Osteoblast (primary cell): Measurements from ENCODE around the gene IDH2. TPM values are rescaled to one million over a fixed set of nuclear protein-coding genes. Genes with fewer than 3 reads are reported as not detected.

Source experiments
- DNase-seq: peaks from one replicate; pipeline ENCODE4 v3.0.0; 2011; ENCODE audit warnings: low spot score, mixed read lengths; ENCODE audit not compliant: insufficient read length; ENCODE audit errors: missing footprints
- H2AFZ ChIP-seq: 2 replicates; pipeline ENCODE4 v1.6.0; 2011; ENCODE audit warnings: mild to moderate bottlenecking, low read length
- H3K27ac ChIP-seq: 2 replicates; pipeline ENCODE4 v1.5.1; 2011; ENCODE audit warnings: mild to moderate bottlenecking, low read depth, low read length, moderate library complexity
- H3K27me3 ChIP-seq: 2 replicates; pipeline ENCODE4 v1.6.0; 2012; ENCODE audit warnings: mild to moderate bottlenecking, control low read depth, inconsistent platforms, low read length, moderate library complexity; ENCODE audit not compliant: insufficient read depth
- H3K36me3 ChIP-seq: 2 replicates; pipeline ENCODE4 v1.5.1; 2011; ENCODE audit warnings: mild to moderate bottlenecking, low read length, control low read depth, moderate library complexity; ENCODE audit not compliant: insufficient read depth
- H3K4me1 ChIP-seq: 2 replicates; pipeline ENCODE4 v1.5.1; 2011; ENCODE audit warnings: mild to moderate bottlenecking, low read length, control low read depth, moderate library complexity; ENCODE audit not compliant: insufficient read depth
- H3K4me2 ChIP-seq: 2 replicates; pipeline ENCODE4 v1.6.0; 2011; ENCODE audit warnings: mild to moderate bottlenecking, low read length; ENCODE audit not compliant: insufficient read depth
- H3K4me3 ChIP-seq: fragments of 200-600 bp; sonication (generic); 3 replicates; pipeline ENCODE4 v1.5.1; 2012; ENCODE audit warnings: mild to moderate bottlenecking, low read length, inconsistent platforms; ENCODE audit not compliant: insufficient read depth
- H3K79me2 ChIP-seq: 2 replicates; pipeline ENCODE4 v1.6.0; 2012; ENCODE audit warnings: mild to moderate bottlenecking, low read length, control low read depth, inconsistent platforms; ENCODE audit not compliant: insufficient read depth
- H3K9me3 ChIP-seq: 2 replicates; pipeline ENCODE4 v1.5.1; 2011; ENCODE audit warnings: low read depth, low read length, control low read depth
- H4K20me1 ChIP-seq: 2 replicates; pipeline ENCODE4 v1.6.0; 2012; ENCODE audit warnings: mild to moderate bottlenecking, low read length, control low read depth; ENCODE audit not compliant: insufficient read depth
- CTCF ChIP-seq: IDR thresholded peaks from 2 replicates; pipeline ENCODE4 v1.5.1; 2011; ENCODE audit warnings: mild to moderate bottlenecking, low read depth, low read length, moderate library complexity; ENCODE audit errors: extremely low read depth
- total RNA-seq: library from RNA; depleted of rRNA; stranded (reverse); fragments of >200 nt; gene quantifications from 2 replicates; pipeline ENCODE4 v1.2.3, GENCODE V29; 2012

Gene IDH2
- total RNA-seq, 1 donor, result 51.0 TPM

DNA sequence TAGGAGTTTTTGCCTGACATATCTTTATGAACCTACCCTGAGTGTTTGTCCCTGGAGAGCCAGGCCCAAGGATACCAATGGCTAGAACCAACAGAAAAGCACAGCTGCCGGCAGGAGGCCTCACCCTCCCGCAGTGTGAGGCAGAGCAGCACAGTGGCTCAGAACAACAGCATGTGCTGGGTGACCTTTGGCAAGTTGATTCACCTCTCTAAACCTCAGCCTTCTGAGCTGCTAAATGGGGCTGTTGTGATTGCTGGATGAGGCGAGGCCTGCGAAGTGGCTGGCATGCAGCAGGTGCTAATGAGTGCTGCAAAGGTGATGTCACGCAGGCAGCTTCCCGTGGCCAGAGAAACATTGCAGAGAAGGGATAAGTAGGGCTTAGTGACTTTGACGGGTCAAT is 23.3 kb downstream of the IDH2 start:
- TF ChIP-seq CTCF, result no peak

DNA sequence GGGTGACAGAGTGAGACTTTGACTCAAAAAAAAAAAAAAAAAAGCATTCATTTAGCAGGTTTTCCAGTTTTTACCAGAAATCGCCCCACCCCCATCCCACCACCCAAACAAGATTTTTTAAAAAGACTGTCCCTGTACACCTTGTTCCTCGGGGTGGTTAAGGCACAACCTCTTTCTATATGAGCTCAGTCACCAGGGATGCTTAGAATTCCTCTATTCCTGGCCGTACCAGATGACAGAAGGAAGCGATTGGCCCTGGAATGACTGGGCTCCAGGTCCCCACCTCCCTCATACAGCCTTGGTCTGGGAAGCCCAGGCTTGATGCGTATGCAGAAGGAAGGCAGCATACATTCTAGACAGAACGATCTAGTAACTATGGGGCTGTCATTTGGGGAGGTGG is 25.6 kb downstream of the IDH2 start:
- Histone ChIP-seq H3K79me2 (no peaks in the 10 kb centered on the region), H3K4me1 (no peaks in the 10 kb centered on the region), H3K4me2 (no peak overlapping the region), H2AFZ (no peak overlapping the region), H3K9me3 (no peaks in the 10 kb centered on the region), H4K20me1 (no peaks in the 10 kb centered on the region), H3K4me3 (no peak overlapping the region), H3K27me3 (no peaks in the 10 kb centered on the region), H3K36me3 (peaks cover 35% of the 10 kb centered on the region), H3K27ac (no peak overlapping the region)
- no peak for DNase-seq
- TF ChIP-seq CTCF, result no peak

More for the DNA sequence above, 23.3 kb downstream of the IDH2 start:
- H2AFZ ChIP-seq, result no peak overlapping the region
- no peaks in the 10 kb centered on the region for H3K79me2 ChIP-seq
- H3K4me1 ChIP-seq, result no peaks in the 10 kb centered on the region
- H3K27ac ChIP-seq, result no peak overlapping the region
- peaks cover 45% of the 10 kb centered on the region for H3K36me3 ChIP-seq
- no peaks in the 10 kb centered on the region for H4K20me1 ChIP-seq
- no peak overlapping the region for H3K4me3 ChIP-seq
- H3K27me3 ChIP-seq, result no peaks in the 10 kb centered on the region
- no peak overlapping the region for H3K4me2 ChIP-seq
- no peaks in the 10 kb centered on the region for H3K9me3 ChIP-seq
- DNase-seq, result no peak

DNA sequence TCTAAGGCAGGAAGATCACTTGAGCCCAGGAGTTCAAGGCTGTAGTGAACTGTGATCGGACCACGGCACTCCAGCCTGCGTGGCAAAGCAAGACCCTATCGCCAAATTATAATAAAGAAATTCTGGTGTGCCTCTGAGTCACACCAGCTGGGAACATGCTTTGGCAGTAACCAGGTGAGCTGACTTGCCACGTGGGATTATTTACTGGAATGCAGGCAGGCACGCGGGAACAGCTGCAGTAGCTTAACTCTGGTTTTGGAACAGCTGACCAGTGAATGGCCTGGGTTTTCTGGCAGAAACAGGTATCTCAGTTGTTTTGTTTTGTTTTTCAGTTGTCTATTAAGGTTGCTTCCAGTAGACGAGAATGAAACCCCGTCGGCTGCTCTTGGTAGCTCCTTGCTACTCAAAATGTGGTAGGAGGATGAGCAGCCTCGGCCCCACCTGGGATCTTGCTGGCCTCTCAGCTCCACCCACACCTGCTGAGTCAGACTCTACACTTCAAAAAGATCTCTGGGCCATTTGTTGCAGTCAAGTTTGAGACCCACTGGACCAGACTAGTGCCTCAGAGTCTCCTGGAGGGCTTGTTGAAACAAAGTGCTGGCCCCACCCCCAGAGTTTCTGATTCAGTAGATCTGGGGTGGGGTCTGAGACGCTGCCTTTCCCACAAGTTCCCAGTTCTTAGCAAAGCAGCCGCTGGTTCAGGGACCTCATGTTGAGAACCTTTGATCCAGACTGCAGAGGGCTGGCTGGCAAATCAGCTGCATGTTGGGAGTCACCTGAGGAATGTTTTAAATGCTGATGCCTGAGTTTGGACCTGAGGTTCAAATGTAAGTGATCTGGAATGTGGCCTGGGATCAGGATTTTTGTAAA is 26.6 kb downstream of the IDH2 start:
- TF ChIP-seq CTCF, result no peak
- no peaks in the 10 kb centered on the region for H3K4me1 ChIP-seq
- peaks cover 32% of the 10 kb centered on the region for H3K36me3 ChIP-seq
- no peaks in the 10 kb centered on the region for H3K27me3 ChIP-seq
- no peak overlapping the region for H2AFZ ChIP-seq
- no peak for DNase-seq
- no peak overlapping the region for H3K4me3 ChIP-seq
- H4K20me1 ChIP-seq, result no peaks in the 10 kb centered on the region
- no peaks in the 10 kb centered on the region for H3K9me3 ChIP-seq
- H3K27ac ChIP-seq, result no peak overlapping the region
- H3K4me2 ChIP-seq, result no peak overlapping the region
- no peaks in the 10 kb centered on the region for H3K79me2 ChIP-seq

DNA sequence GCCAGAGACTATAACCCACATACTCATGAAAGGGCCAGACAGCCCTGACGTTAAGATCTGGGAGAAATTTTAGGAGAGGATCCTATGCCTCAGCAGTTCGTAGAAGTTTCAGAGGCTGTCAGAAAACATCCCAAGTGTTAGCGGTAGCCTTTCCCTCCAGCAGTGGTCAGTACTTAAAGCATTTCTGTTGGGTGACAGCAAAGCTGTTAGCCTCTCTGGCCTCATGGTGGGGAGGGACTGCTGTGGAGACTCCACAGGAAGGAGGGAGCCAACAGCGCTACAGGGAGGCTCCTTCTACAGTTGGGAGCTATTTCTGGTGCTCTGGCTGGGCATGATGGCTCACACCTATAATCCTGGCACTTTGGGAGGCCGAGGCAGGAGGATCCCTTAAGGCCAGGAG is 27.4 kb downstream of the IDH2 start:
- H3K4me3 ChIP-seq, result no peak overlapping the region
- H3K9me3 ChIP-seq, result no peaks in the 10 kb centered on the region
- H2AFZ ChIP-seq, result no peak overlapping the region
- no peaks in the 10 kb centered on the region for H4K20me1 ChIP-seq
- DNase-seq, result no peak
- no peak for TF ChIP-seq CTCF
- no peaks in the 10 kb centered on the region for H3K27me3 ChIP-seq
- H3K36me3 ChIP-seq, result peaks cover 28% of the 10 kb centered on the region
- no peaks in the 10 kb centered on the region for H3K79me2 ChIP-seq
- no peaks in the 10 kb centered on the region for H3K4me1 ChIP-seq
- no peak overlapping the region for H3K4me2 ChIP-seq
- no peak overlapping the region for H3K27ac ChIP-seq
